H1 (cell line): Measurements from ENCODE around the gene TGM6. TPM values are rescaled to one million over a fixed set of nuclear protein-coding genes. Genes with fewer than 3 reads are reported as not detected.

Experiments
- CTCF ChIA-PET: fragments of 300-600 bp; sonication (Branson Sonifier 250); formaldehyde crosslinking; loops from one replicate; lab custom pipeline; 2021; ENCODE audit not compliant: partially characterized antibody; lab: Charles Lee
- POLR2A ChIA-PET: fragments of 300-600 bp; sonication (Branson Sonifier 250); formaldehyde crosslinking; loops from one replicate; lab custom pipeline; 2021; ENCODE audit warnings: inconsistent platforms; ENCODE audit not compliant: partially characterized antibody; lab: Charles Lee
- DNase-seq, 2 experiments: peaks; one replicate each; pipeline versions ENCODE4 v3.0.0 to v3.0.0-alpha.2; 2010 to 2022; ENCODE audit warnings: low spot score in 2 of 2, low read depth in 1 of 2, mixed read lengths in 1 of 2
- FAIRE-seq: peaks from 2 replicates; lab custom pipeline; 2011; peaks lifted over from hg19 to GRCh38; lab: Jason Lieb, UNC
- H2AFZ ChIP-seq: 2 replicates; pipeline ENCODE4 v1.8.1; 2012; ENCODE audit warnings: low read length, inconsistent platforms
- H2AK5ac ChIP-seq: 2 replicates; pipeline ENCODE4 v1.6.1; 2013; ENCODE audit warnings: low read depth, low read length
- H2BK120ac ChIP-seq: replicated peaks from 2 replicates; pipeline ENCODE3; 2013; ENCODE audit warnings: low read depth, low read length, inconsistent platforms
- H2BK12ac ChIP-seq: 2 replicates; pipeline ENCODE4 v1.6.1; 2013; ENCODE audit warnings: low read depth, low read length
- H2BK15ac ChIP-seq: 2 replicates; pipeline ENCODE4 v1.6.1; 2013; ENCODE audit warnings: low read length
- H2BK20ac ChIP-seq: 2 replicates; pipeline ENCODE4 v1.6.1; 2013; ENCODE audit warnings: low read length
- H2BK5ac ChIP-seq: 2 replicates; pipeline ENCODE4 v1.6.1; 2013; ENCODE audit warnings: low read depth, low read length
- H3K14ac ChIP-seq: 2 replicates; pipeline ENCODE4 v1.6.1; 2013; ENCODE audit warnings: inconsistent platforms; ENCODE audit not compliant: insufficient read length
- H3K18ac ChIP-seq: 2 replicates; pipeline ENCODE4 v1.6.1; 2013; ENCODE audit warnings: low read length; ENCODE audit errors: extremely low read depth
- H3K23ac ChIP-seq: 2 replicates; pipeline ENCODE4 v1.6.1; 2013; ENCODE audit warnings: inconsistent platforms; ENCODE audit not compliant: insufficient read length
- H3K23me2 ChIP-seq: 2 replicates; pipeline ENCODE4 v1.6.1; 2013; ENCODE audit warnings: low read depth, low read length
- H3K27ac ChIP-seq: 2 replicates; pipeline ENCODE4 v1.6.1; 2011; ENCODE audit warnings: low read depth, low read length, inconsistent platforms
- H3K27me3 ChIP-seq, 4 experiments: replicated peaks in 1 of 4; 1 replicate in 1 of 4; 2 replicates in 3 of 4; pipeline versions ENCODE4 v1.6.1 to v1.8.1; 2011 to 2013; ENCODE audit warnings: low read length in 3 of 4, mild to moderate bottlenecking in 3 of 4, inconsistent platforms in 2 of 4, mixed read lengths in 2 of 4, moderate library complexity in 1 of 4; ENCODE audit not compliant: control insufficient read depth in 3 of 4, insufficient read depth in 3 of 4; ENCODE audit errors: extremely low read depth in 1 of 4
- H3K36me3 ChIP-seq, 4 experiments: 2 replicates each; pipeline versions ENCODE4 v1.6.1 to v1.8.1; 2011 to 2013; ENCODE audit warnings: mild to moderate bottlenecking in 4 of 4, low read length in 3 of 4, moderate library complexity in 2 of 4, control low read depth in 1 of 4, inconsistent platforms in 1 of 4; ENCODE audit not compliant: insufficient read depth in 4 of 4, control insufficient read depth in 2 of 4
- H3K4ac ChIP-seq: replicated peaks from 2 replicates; pipeline ENCODE3; 2013; ENCODE audit warnings: low read length, low read depth, mixed read lengths, inconsistent platforms; ENCODE audit not compliant: insufficient read length
- H3K4me1 ChIP-seq, 4 experiments: replicated peaks in 1 of 4; 1 replicate in 1 of 4; 2 replicates in 3 of 4; pipeline versions ENCODE4 v1.6.1 to v1.8.1; 2011 to 2013; ENCODE audit warnings: low read length in 3 of 4, inconsistent platforms in 2 of 4, mixed read lengths in 1 of 4; ENCODE audit not compliant: insufficient read depth in 4 of 4, control insufficient read depth in 3 of 4
- H3K4me2 ChIP-seq, 2 experiments: 2 replicates each; pipeline versions ENCODE4 v1.6.1 to v1.8.1; 2011 to 2013; ENCODE audit warnings: low read depth in 2 of 2, low read length in 2 of 2, control low read depth in 1 of 2, inconsistent platforms in 1 of 2, mild to moderate bottlenecking in 1 of 2; ENCODE audit not compliant: insufficient read depth in 1 of 2
- H3K4me3 ChIP-seq, 4 experiments: fragments of 200-600, 300-600 bp in 1 of 4; sonication (generic), shearing (Covaris generic), sonication (Bioruptor Twin) in 1 of 4; 2 replicates each; pipeline versions ENCODE4 v1.5.1 to v1.8.1; 2011 to 2016; ENCODE audit warnings: low read length in 4 of 4, low read depth in 3 of 4, control low read depth in 2 of 4, inconsistent platforms in 2 of 4, mild to moderate bottlenecking in 2 of 4, mixed read lengths in 1 of 4, moderate library complexity in 1 of 4; ENCODE audit not compliant: insufficient read depth in 2 of 4; ENCODE audit errors: extremely low read depth in 1 of 4
- H3K56ac ChIP-seq: replicated peaks from 2 replicates; pipeline ENCODE3; 2013; ENCODE audit warnings: low read depth, mild to moderate bottlenecking, mixed read lengths, low read length, inconsistent platforms; ENCODE audit not compliant: insufficient read length
- H3K79me1 ChIP-seq: 2 replicates; pipeline ENCODE4 v1.6.1; 2013; ENCODE audit warnings: low read depth, low read length, control low read depth
- H3K79me2 ChIP-seq, 2 experiments: 2 replicates each; pipeline versions ENCODE4 v1.6.1 to v1.8.1; 2012 to 2013; ENCODE audit warnings: low read length in 2 of 2, mild to moderate bottlenecking in 2 of 2, inconsistent platforms in 1 of 2; ENCODE audit not compliant: insufficient read depth in 2 of 2, control insufficient read depth in 1 of 2
- H3K9ac ChIP-seq, 4 experiments: replicated peaks in 1 of 4; 1 replicate in 1 of 4; 2 replicates in 3 of 4; pipeline versions ENCODE4 v1.6.1 to v1.8.1; 2011 to 2013; ENCODE audit warnings: low read depth in 3 of 4, low read length in 3 of 4, control low read depth in 2 of 4, mild to moderate bottlenecking in 2 of 4, moderate library complexity in 2 of 4, inconsistent platforms in 1 of 4; ENCODE audit errors: extremely low read depth in 1 of 4
- H3K9me3 ChIP-seq, 2 experiments: 2 replicates each; pipeline versions ENCODE4 v1.6.1 to v1.8.1; 2012 to 2013; ENCODE audit warnings: mild to moderate bottlenecking in 2 of 2, moderate library complexity in 2 of 2, control low read depth in 1 of 2, inconsistent platforms in 1 of 2, low read depth in 1 of 2, low read length in 1 of 2, mixed read lengths in 1 of 2; ENCODE audit not compliant: insufficient read depth in 2 of 2
- H4K20me1 ChIP-seq, 2 experiments: replicated peaks in 1 of 2; 2 replicates each; pipeline versions ENCODE3 to v1.8.1; 2011 to 2013; ENCODE audit warnings: inconsistent platforms in 2 of 2, low read length in 2 of 2, mild to moderate bottlenecking in 1 of 2; ENCODE audit not compliant: insufficient read depth in 2 of 2, control insufficient read depth in 1 of 2
- H4K5ac ChIP-seq: 2 replicates; pipeline ENCODE4 v1.6.1; 2013; ENCODE audit warnings: low read length, low read depth, mixed read lengths, inconsistent platforms; ENCODE audit not compliant: insufficient read length
- H4K8ac ChIP-seq: 2 replicates; pipeline ENCODE4 v1.8.0; 2013; ENCODE audit warnings: mild to moderate bottlenecking, moderate library complexity, low read length, inconsistent platforms; ENCODE audit not compliant: insufficient read depth; ENCODE audit errors: extremely low read depth
- H4K91ac ChIP-seq: replicated peaks from 2 replicates; pipeline ENCODE3; 2013; ENCODE audit warnings: low read length, mixed read lengths, inconsistent platforms; ENCODE audit not compliant: insufficient read length
- CTCF ChIP-seq, 3 experiments: IDR thresholded peaks; 1 replicate in 2 of 3; 2 replicates in 1 of 3; pipeline versions ENCODE4 v1.5.1 to v1.6.1; 2011; ENCODE audit warnings: low read length in 3 of 3, mild to moderate bottlenecking in 3 of 3, inconsistent platforms in 2 of 3, low read depth in 1 of 3, moderate library complexity in 1 of 3; ENCODE audit not compliant: insufficient read depth in 1 of 3; ENCODE audit errors: control extremely low read depth in 1 of 3
- RAD21 ChIP-seq, 2 experiments: IDR thresholded peaks in 1 of 2; conservative IDR thresholded peaks in 1 of 2; 2 replicates each; pipeline ENCODE4 v1.6.1; 2011; ENCODE audit warnings: low read depth in 2 of 2, low read length in 2 of 2, improper control_type of control experiment in 1 of 2, inconsistent platforms in 1 of 2, mild to moderate bottlenecking in 1 of 2, moderate library complexity in 1 of 2
- SP2 ChIP-seq: IDR thresholded peaks from 2 replicates; pipeline ENCODE4 v1.6.1; 2012; ENCODE audit warnings: mild to moderate bottlenecking, low read length, inconsistent platforms
- SRF ChIP-seq: IDR thresholded peaks from 2 replicates; pipeline ENCODE4 v1.6.1; 2011; ENCODE audit warnings: mild to moderate bottlenecking, low read depth, low read length, moderate library complexity
- WGBS, 2 experiments: shearing (Covaris generic) in 1 of 2; methylation state at CpG; one replicate each; pipeline versions ENCODE4 v1.1.6 to v1.1.7; 2013 to 2015; ENCODE audit warnings: low lambda C conversion rate in 2 of 2, mixed read lengths in 2 of 2, inconsistent platforms in 1 of 2, low coverage in 1 of 2, missing lambda C conversion rate in 1 of 2; ENCODE audit not compliant: insufficient replicate concordance in 2 of 2, insufficient coverage in 1 of 2, insufficient read length in 1 of 2; ENCODE audit errors: extremely low coverage in 1 of 2, missing lambda C conversion rate in 1 of 2; 5-methylcytosine and 5-hydroxymethylcytosine counted together
- polyA plus RNA-seq, 7 experiments: library from polyadenylated mRNA; depleted of rRNA in 3 of 7; stranded (reverse) in 5 of 7; unstranded in 2 of 7; fragments of >200 nt in 5 of 7; fragments of 200-250 nt in 2 of 7; gene quantifications; 1 replicate in 5 of 7; 2 replicates in 1 of 7; 4 replicates in 1 of 7; pipeline versions ENCODE4 v1.2.1 to v1.2.3, GENCODE V29; 2011 to 2013; ENCODE audit warnings: missing spikeins in 2 of 7, mixed read lengths in 2 of 7
- total RNA-seq: library from RNA; stranded (reverse); fragmentation: NEBNext Ultra II Directional; extraction: Animal tissue kit (Norgen Biotek cat#: 25700); gene quantifications from 2 replicates; pipeline ENCODE4 v1.2.1, GENCODE V29; 2021

The TGM6 gene
- total and polyA plus RNA-seq, 2 of the 8 experiments (the other 6 are each of a cell fraction or from before 2014, with no cell fraction given), result 0.03 TPM; not detected in 1

GRCh38 chr20:2421247-2421646 lies 40.5 kb downstream of the TGM6 start:
- no peak overlapping the region for H3K4me3 ChIP-seq
- no peak overlapping the region for H3K4ac ChIP-seq
- H4K8ac ChIP-seq, result no peak overlapping the region
- H3K14ac ChIP-seq, result no peak overlapping the region
- 94% methylated on average over 5 of the region's 5 CpGs; no CpG with 5 or more reads in 1 of the 2 experiments for WGBS, 2 experiments
- no peak for DNase-seq
- H3K27me3 ChIP-seq, result no peaks in the 10 kb centered on the region
- no peaks in the 10 kb centered on the region for H3K4me1 ChIP-seq
- H3K18ac ChIP-seq, result no peak overlapping the region
- no peak overlapping the region for H3K27ac ChIP-seq
- no peaks in the 10 kb centered on the region for H3K79me2 ChIP-seq
- no peak overlapping the region for H2BK120ac ChIP-seq
- H3K23me2 ChIP-seq, result no peaks in the 10 kb centered on the region
- H4K91ac ChIP-seq, result no peak overlapping the region
- no peak overlapping the region for H3K56ac ChIP-seq
- no peaks in the 10 kb centered on the region for H3K9me3 ChIP-seq
- no peak overlapping the region for H2BK20ac ChIP-seq
- H3K79me1 ChIP-seq, result no peaks in the 10 kb centered on the region
- no peak for TF ChIP-seq SRF
- TF ChIP-seq SP2, result no peak
- TF ChIP-seq CTCF (IDR thresholded peaks at IDR 0.05; ENCODE audit: control extremely low read depth in 1 of 3, insufficient read depth in 1 of 3, low read depth in 1 of 3, low read length in 3 of 3), result peak in 1 of 3 experiments; percentile 13; a peak in 1 of 4 replicates
- peak in 1 of 2 experiments; percentile 25; a peak in 1 of 4 replicates for TF ChIP-seq RAD21 (IDR thresholded peaks at IDR 0.05 in 1 of 2, conservative IDR thresholded peaks at IDR 0.05 in 1 of 2; ENCODE audit: low read depth in 2 of 2, low read length in 2 of 2)
- H3K9ac ChIP-seq, result no peak overlapping the region
- H3K4me2 ChIP-seq, result no peak overlapping the region
- H2AFZ ChIP-seq, result no peak overlapping the region
- H2AK5ac ChIP-seq, result no peak overlapping the region
- H2BK12ac ChIP-seq, result no peak overlapping the region
- H4K5ac ChIP-seq, result no peak overlapping the region
- no peak overlapping the region for H3K23ac ChIP-seq
- FAIRE-seq, result no peak
- ChIA-PET POLR2A (interaction anchor here (0.7 kb wide), 1 partner anchor 49 kb away, joined by 3 read pairs; the partner anchor contains the start of gene SNRPB), CTCF (interaction anchor here (1.2 to 2.2 kb wide), 3 partner anchors 9 to 31 kb away, joined by 3 to 6 read pairs (median 4); no protein-coding TSS in a partner anchor)
- H4K20me1 ChIP-seq, result no peaks in the 10 kb centered on the region
- no peak overlapping the region for H2BK5ac ChIP-seq
- no peak overlapping the region for H2BK15ac ChIP-seq
- no peaks in the 10 kb centered on the region for H3K36me3 ChIP-seq
